HEK293 (cell line): ENCODE data around the gene CLN6.

Experiments used
- BCL11A ChIP-seq: fragments of 450-650 bp; formaldehyde crosslinking; IDR thresholded peaks from 2 replicates; pipeline ENCODE4 v1.5.1; 2016; ENCODE audit warnings: low read depth, missing biosample characterization, missing genetic modification characterization
- BCL11B ChIP-seq: fragments of 450-650 bp; formaldehyde crosslinking; IDR thresholded peaks from 2 replicates; pipeline ENCODE4 v1.5.1; 2016; ENCODE audit warnings: low read depth, missing biosample characterization, missing genetic modification characterization
- EGR2 ChIP-seq: fragments of 450-650 bp; formaldehyde crosslinking; IDR thresholded peaks from 2 replicates; pipeline ENCODE4 v1.5.1; 2016; ENCODE audit warnings: low read depth, missing biosample characterization, missing genetic modification characterization
- MZF1 ChIP-seq: fragments of 450-650 bp; formaldehyde crosslinking; IDR thresholded peaks from 2 replicates; pipeline ENCODE4 v1.5.1; 2017; ENCODE audit warnings: missing biosample characterization, missing genetic modification characterization, borderline replicate concordance
- OSR2 ChIP-seq: fragments of 450-650 bp; formaldehyde crosslinking; IDR thresholded peaks from 2 replicates; pipeline ENCODE4 v1.5.1; 2016; ENCODE audit warnings: missing biosample characterization, missing genetic modification characterization
- PRDM4 ChIP-seq: fragments of 450-650 bp; formaldehyde crosslinking; IDR thresholded peaks from 2 replicates; pipeline ENCODE4 v1.5.1; 2017; ENCODE audit warnings: missing biosample characterization, missing genetic modification characterization
- RBAK ChIP-seq: fragments of 450-650 bp; formaldehyde crosslinking; IDR thresholded peaks from 2 replicates; pipeline ENCODE4 v1.5.1; 2016; ENCODE audit warnings: missing biosample characterization, missing genetic modification characterization
- SP7 ChIP-seq: fragments of 450-650 bp; formaldehyde crosslinking; IDR thresholded peaks from 2 replicates; pipeline ENCODE4 v1.5.1; 2016; ENCODE audit warnings: missing biosample characterization, missing genetic modification characterization
- ZBTB8A ChIP-seq: fragments of 450-650 bp; formaldehyde crosslinking; IDR thresholded peaks from 2 replicates; pipeline ENCODE4 v1.5.1; 2016; ENCODE audit warnings: missing biosample characterization, missing genetic modification characterization
- ZFHX2 ChIP-seq: fragments of 450-650 bp; formaldehyde crosslinking; conservative IDR thresholded peaks from 2 replicates; pipeline ENCODE4 v1.5.1; 2016; ENCODE audit warnings: missing biosample characterization, missing genetic modification characterization
- ZNF114 ChIP-seq: fragments of 450-650 bp; formaldehyde crosslinking; IDR thresholded peaks from 2 replicates; pipeline ENCODE4 v1.5.0; 2017; ENCODE audit warnings: missing biosample characterization, missing genetic modification characterization
- ZNF157 ChIP-seq: fragments of 450-650 bp; formaldehyde crosslinking; IDR thresholded peaks from 2 replicates; pipeline ENCODE4 v1.5.1; 2016; ENCODE audit warnings: missing biosample characterization, missing genetic modification characterization
- ZNF16 ChIP-seq: fragments of 450-650 bp; formaldehyde crosslinking; IDR thresholded peaks from 2 replicates; pipeline ENCODE4 v1.5.1; 2016; ENCODE audit warnings: low read depth, missing biosample characterization, missing genetic modification characterization
- ZNF174 ChIP-seq: fragments of 450-650 bp; formaldehyde crosslinking; IDR thresholded peaks from 2 replicates; pipeline ENCODE4 v1.5.0; 2017; ENCODE audit warnings: missing biosample characterization, mild to moderate bottlenecking, missing genetic modification characterization
- ZNF18 ChIP-seq: fragments of 450-650 bp; formaldehyde crosslinking; IDR thresholded peaks from 2 replicates; pipeline ENCODE4 v1.5.1; 2016; ENCODE audit warnings: missing biosample characterization, missing genetic modification characterization
- ZNF211 ChIP-seq: fragments of 450-650 bp; formaldehyde crosslinking; IDR thresholded peaks from 2 replicates; pipeline ENCODE4 v1.5.1; 2016; ENCODE audit warnings: low read depth, missing biosample characterization, missing genetic modification characterization
- ZNF23 ChIP-seq: fragments of 450-650 bp; formaldehyde crosslinking; IDR thresholded peaks from 2 replicates; pipeline ENCODE4 v1.5.1; 2016; ENCODE audit warnings: missing biosample characterization, missing genetic modification characterization, borderline replicate concordance
- ZNF366 ChIP-seq: fragments of 450-650 bp; formaldehyde crosslinking; conservative IDR thresholded peaks from 2 replicates; pipeline ENCODE4 v1.5.1; 2016; ENCODE audit warnings: missing biosample characterization, missing genetic modification characterization
- ZNF510 ChIP-seq: fragments of 450-650 bp; formaldehyde crosslinking; IDR thresholded peaks from 2 replicates; pipeline ENCODE4 v1.5.1; 2018; ENCODE audit warnings: mild to moderate bottlenecking, missing genetic modification characterization, missing biosample characterization; ENCODE audit not compliant: insufficient replicate concordance
- ZNF513 ChIP-seq: fragments of 450-650 bp; IDR thresholded peaks from 2 replicates; pipeline ENCODE4 v1.5.1; 2018; ENCODE audit warnings: missing biosample characterization, missing genetic modification characterization
- ZNF549 ChIP-seq: fragments of 450-650 bp; IDR thresholded peaks from 2 replicates; pipeline ENCODE4 v1.5.1; 2018; ENCODE audit warnings: missing biosample characterization, missing genetic modification characterization, mild to moderate bottlenecking, inconsistent platforms, moderate library complexity
- ZNF558 ChIP-seq: fragments of 450-650 bp; formaldehyde crosslinking; IDR thresholded peaks from 2 replicates; pipeline ENCODE4 v1.5.1; 2016; ENCODE audit warnings: missing biosample characterization, missing genetic modification characterization
- ZNF654 ChIP-seq: fragments of 450-650 bp; formaldehyde crosslinking; IDR thresholded peaks from 2 replicates; pipeline ENCODE4 v1.5.1; 2016; ENCODE audit warnings: low read depth, missing biosample characterization, missing genetic modification characterization
- ZNF692 ChIP-seq: fragments of 450-650 bp; formaldehyde crosslinking; IDR thresholded peaks from 2 replicates; pipeline ENCODE4 v1.5.1; 2016; ENCODE audit warnings: missing biosample characterization, missing genetic modification characterization
- ZNF777 ChIP-seq: fragments of 450-650 bp; formaldehyde crosslinking; IDR thresholded peaks from 2 replicates; pipeline ENCODE4 v1.5.1; 2017; ENCODE audit warnings: missing biosample characterization, missing genetic modification characterization, borderline replicate concordance
- ZNF837 ChIP-seq: fragments of 450-650 bp; formaldehyde crosslinking; IDR thresholded peaks from 2 replicates; pipeline ENCODE4 v1.5.1; 2016; ENCODE audit warnings: missing biosample characterization, missing genetic modification characterization
- ZSCAN5A ChIP-seq: fragments of 450-650 bp; formaldehyde crosslinking; IDR thresholded peaks from 2 replicates; pipeline ENCODE4 v1.5.1; 2016; ENCODE audit warnings: missing biosample characterization, missing genetic modification characterization
- TF ChIP-seq, protein P1 (sequence below): fragments of 450-650 bp; formaldehyde crosslinking; IDR thresholded peaks from 2 replicates; pipeline ENCODE4 v1.5.1; 2016; ENCODE audit warnings: missing biosample characterization, missing genetic modification characterization, low read depth
- TF ChIP-seq, protein P2 (sequence below): fragments of 450-650 bp; formaldehyde crosslinking; IDR thresholded peaks from 2 replicates; pipeline ENCODE4 v1.5.1; 2016; ENCODE audit warnings: missing biosample characterization, missing genetic modification characterization, borderline replicate concordance

CLN6 gene

DNA sequence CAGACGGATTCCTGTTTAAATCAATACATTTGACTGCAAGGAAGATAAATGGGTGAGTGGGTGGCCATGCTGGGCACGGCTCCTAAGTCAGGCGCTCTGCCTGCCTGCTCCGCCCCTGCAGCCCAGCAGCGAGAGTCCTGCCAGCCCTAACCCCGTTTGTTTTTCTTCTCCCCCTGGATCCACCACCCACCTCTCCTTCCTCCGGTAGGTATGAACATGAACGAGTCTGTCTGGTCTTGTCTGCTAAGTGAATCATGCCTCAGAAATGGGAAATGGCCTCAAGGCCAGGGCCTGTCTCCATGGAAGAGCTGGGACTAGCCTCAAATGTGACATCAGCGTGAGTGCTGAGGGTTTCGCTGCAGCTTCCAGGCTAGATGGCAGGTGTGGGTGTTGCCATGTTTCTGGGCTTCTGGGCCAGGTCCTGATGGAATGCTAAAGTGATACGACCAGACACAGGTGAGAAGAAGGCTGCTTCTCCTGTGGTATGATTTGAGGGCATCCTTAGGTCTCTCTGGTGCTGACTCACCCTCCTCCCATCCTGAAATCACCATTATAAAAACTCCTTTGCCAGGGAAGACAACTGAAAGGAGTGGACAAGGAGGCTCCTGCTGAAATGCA is 42.4 kb upstream of the CLN6 start (continued):
- TF ChIP-seq, protein P1, sequence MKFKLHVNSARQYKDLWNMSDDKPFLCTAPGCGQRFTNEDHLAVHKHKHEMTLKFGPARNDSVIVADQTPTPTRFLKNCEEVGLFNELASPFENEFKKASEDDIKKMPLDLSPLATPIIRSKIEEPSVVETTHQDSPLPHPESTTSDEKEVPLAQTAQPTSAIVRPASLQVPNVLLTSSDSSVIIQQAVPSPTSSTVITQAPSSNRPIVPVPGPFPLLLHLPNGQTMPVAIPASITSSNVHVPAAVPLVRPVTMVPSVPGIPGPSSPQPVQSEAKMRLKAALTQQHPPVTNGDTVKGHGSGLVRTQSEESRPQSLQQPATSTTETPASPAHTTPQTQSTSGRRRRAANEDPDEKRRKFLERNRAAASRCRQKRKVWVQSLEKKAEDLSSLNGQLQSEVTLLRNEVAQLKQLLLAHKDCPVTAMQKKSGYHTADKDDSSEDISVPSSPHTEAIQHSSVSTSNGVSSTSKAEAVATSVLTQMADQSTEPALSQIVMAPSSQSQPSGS: no peak
- no peak for TF ChIP-seq OSR2
- TF ChIP-seq ZNF692 (tag by site-specific recombination): peak; percentile 79
- no peak for TF ChIP-seq ZNF211 (tag by site-specific recombination)
- no peak for TF ChIP-seq ZNF513 (tag by site-specific recombination)
- no peak for TF ChIP-seq ZNF510 (tag by site-specific recombination)
- TF ChIP-seq ZNF16 (tag by site-specific recombination): no peak
- TF ChIP-seq EGR2: peak; percentile 99
- no peak for TF ChIP-seq PRDM4 (tag by site-specific recombination)
- TF ChIP-seq SP7 (tag by site-specific recombination): peak; percentile 75
- TF ChIP-seq ZNF18 (tag by site-specific recombination): no peak
- no peak for TF ChIP-seq ZNF157 (tag by site-specific recombination)
- peak; percentile 51 for TF ChIP-seq ZNF366
- no peak for TF ChIP-seq ZSCAN5A
- no peak for TF ChIP-seq ZNF654 (tag by site-specific recombination)
- no peak for TF ChIP-seq ZNF777 (tag by site-specific recombination)
- TF ChIP-seq ZNF114 (tag by site-specific recombination): no peak
- TF ChIP-seq, protein P2, sequence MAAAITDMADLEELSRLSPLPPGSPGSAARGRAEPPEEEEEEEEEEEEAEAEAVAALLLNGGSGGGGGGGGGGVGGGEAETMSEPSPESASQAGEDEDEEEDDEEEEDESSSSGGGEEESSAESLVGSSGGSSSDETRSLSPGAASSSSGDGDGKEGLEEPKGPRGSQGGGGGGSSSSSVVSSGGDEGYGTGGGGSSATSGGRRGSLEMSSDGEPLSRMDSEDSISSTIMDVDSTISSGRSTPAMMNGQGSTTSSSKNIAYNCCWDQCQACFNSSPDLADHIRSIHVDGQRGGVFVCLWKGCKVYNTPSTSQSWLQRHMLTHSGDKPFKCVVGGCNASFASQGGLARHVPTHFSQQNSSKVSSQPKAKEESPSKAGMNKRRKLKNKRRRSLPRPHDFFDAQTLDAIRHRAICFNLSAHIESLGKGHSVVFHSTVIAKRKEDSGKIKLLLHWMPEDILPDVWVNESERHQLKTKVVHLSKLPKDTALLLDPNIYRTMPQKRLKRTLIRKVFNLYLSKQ (tag by site-specific recombination): no peak
- no peak for TF ChIP-seq BCL11B
- TF ChIP-seq BCL11A (tag by site-specific recombination): no peak
- no peak for TF ChIP-seq ZNF23 (tag by site-specific recombination)
- no peak for TF ChIP-seq RBAK (tag by site-specific recombination)
- no peak for TF ChIP-seq ZNF837 (tag by site-specific recombination)
- no peak for TF ChIP-seq ZNF549 (tag by site-specific recombination)
- TF ChIP-seq ZFHX2 (tag by site-specific recombination): peak; percentile 99
- TF ChIP-seq ZNF558 (tag by site-specific recombination): no peak
- no peak for TF ChIP-seq ZNF174
- peak; percentile 96 for TF ChIP-seq ZBTB8A (tag by site-specific recombination)
- no peak for TF ChIP-seq MZF1 (tag by site-specific recombination)
